Measurements from ENCODE around the gene GCLC.
A peak's percentile ranks its signal among the peaks of the same experiment; 100 is the strongest.

GCLC gene

DNA sequence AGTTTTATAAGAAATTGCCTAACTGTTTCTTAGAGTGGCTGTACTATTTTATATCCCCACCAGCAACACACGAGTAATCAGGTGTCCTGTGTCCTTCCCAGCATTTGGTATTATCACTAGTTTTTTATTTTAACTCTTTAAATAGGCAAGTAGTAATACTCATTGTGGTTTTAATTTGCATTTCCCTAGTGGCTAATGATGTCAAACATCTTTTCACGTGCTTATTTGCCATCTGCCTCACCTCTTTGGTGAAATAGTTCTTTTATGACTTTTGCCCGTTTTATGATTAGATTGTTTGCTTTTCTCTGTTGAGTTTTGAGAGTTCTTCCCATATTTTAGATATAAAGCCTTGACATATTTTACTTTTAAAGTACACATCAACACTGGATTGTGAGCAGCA is 57.8 kb downstream of the GCLC start:
- peak; percentile 41 to 57 for DNase-seq

- DNase-seq: no peak
Observed at GRCh38 chr6:53486679-53487078, 58.2 kb downstream of the GCLC start.

DNA sequence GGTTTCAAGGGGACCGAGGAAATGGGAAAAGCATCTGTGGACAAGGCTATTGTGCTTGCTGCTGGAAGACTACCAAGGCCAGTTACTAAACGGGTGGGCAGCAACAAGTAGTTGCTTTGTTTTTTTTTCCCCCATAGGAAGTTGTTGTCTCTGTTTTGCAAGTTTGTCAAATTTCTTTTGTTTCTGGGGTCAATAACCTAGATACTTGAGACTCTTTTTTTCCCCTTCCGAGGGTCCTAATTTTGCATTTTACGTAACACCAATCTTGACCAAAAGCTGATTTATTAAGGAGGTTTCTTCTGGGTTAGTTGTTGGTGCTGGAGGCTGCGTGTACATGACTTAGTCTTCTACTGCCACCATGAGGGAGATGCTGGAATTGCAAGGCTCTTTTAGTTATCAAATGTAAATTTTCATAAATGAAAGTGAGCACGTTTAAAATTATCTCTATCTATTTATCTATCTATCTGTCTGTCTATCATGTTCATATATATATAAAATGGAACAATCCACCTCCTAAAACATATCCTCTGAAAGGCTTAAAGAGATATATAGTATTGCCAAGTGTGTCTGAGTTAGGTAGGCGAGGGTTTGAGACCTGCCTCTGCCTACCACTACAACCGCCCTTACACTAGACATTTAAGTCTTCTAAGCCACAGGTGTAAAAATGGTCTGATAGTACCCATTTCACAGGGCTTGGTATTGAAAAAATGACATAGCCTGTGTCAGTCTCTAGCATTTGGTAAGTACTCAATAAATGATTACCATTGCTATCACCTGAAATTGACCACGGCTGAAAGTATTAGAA is 60.2 kb downstream of the GCLC start:
- peak; percentile 41 to 88 for DNase-seq

DNA sequence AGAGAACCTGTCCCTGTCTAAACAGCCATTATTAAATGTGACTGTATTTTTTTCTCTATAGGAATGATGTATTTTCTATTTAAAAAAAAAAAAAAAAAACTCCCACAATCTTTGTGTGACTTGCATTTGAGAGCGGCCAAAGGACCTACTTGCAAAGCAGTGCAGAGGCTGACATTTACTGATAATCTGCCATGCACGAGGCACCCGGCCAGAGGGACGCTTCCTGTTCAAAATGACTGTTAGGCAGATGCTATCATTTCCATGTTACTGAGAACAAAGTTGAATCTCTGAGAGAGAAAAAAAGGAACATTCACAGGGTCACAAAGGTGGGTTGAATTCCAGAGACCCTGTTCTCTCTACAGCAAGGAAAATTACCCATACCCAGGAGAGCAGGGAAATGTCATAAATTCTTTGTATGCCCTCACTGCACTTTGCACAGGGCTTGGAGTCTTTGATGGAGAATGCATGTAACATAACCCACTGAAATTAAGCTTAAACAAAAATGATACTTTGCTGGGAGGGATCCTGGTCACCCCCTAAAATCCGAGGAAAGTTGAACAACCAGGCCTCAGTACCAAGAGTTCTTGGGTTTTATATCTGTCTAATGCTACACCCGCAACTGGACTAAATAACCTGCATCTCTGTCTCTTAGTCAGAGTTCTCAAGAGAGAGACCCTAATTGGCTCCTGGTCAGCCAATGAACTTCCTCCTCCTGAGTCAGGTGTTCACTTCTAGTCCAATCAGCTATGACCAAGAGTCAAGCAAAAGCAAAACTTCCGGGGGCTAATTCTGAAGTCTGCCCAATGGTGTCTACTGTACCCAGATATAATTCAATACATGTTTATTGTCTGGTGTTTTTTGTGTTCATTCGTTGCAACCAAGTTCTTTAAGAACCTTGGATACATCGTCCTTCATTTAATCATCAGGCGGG is 61.2 kb downstream of the GCLC start:
- DNase-seq: peak in 1 of 2 experiments; percentile 36

GRCh38 chr6:53481323-53481722 is 63.6 kb downstream of the GCLC start:
- DNase-seq: no peak

- peak; percentile 48 to 52 for DNase-seq
Observed at GRCh38 chr6:53480774-53481173, 64.1 kb downstream of the GCLC start.

DNA sequence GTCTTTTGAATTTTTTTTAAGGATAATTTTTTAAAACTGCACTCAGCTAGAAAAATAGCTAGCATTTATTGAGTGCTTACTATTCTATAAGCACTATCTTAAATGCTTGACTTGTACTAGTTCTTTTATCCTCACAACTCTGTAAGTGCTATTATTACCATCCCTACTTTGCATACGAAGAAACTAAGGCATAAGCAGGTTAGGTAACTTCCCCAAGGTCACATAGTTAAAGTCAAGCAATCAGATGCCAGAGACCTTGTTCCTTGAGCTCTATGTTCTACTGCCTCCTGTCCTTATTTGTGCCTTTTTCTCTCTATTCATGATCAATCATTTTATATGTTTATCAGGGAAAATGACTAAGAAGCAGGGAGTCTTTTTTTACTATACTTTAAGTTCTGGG is 65.0 kb downstream of the GCLC start:
- no peak for DNase-seq

GRCh38 chr6:53476964-53477363 is 67.9 kb downstream of the GCLC start:
- DNase-seq: no peak

DNA sequence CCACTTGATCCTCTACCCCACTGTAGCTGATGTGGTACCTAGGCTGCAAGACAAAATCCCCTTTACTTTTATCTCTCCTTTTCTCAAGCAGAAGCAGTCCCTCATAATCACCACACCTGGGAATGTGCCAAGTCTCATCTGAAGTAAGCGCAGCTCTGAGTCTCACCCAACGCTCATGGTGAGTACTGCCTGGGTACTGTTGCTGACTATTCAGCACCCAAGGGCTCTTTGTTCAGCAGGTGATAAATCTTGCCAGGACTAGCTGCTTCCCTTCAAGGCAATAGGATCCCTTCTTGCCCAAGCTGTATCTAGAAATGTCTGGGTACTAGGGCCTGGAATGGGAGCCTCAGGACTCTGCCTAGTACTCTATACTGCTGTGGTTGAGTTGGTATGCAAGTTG is 70.9 kb downstream of the GCLC start:
- DNase-seq: no peak

DNA sequence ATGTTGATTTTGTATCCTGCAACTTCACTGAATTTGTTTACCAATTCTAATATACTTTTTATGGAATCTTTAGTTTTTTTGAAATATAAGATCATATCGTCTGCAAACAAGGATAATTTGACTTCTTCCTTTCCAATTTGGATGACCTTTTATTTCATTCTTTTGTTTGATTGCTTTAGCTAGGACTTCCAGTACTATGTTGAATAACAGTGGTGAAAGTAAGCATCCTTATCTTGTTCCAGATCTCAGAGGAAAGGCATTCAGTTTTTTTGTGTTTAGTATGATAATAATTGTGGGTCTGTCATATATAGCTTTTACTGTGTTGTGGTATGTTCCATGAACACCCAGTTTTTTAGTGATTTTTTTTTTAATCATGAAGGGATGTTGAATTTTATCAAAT is 75.7 kb downstream of the GCLC start:
- DNase-seq: no peak

GRCh38 chr6:53466257-53466656 is 78.6 kb downstream of the GCLC start:
- DNase-seq: no peak

DNA sequence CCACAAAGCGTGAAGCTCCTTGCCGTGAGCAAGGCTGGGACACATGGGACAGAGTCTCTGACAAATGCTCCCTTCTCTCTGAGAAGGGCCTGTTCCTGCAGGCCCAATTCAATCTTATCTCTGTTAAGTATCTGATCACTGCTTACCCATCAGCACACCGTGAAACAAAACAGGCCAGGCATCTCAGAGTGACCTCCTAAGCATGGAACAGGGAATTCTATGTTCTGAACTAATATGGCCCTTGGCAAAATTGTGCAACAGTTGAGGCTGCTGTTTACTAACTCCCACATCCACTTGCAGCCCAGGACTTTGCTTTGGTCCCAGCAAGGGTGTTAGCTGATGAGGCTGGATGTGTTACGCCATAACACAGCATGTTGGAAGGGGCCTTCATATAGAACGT is 79.2 kb downstream of the GCLC start:
- DNase-seq: no peak

DNA sequence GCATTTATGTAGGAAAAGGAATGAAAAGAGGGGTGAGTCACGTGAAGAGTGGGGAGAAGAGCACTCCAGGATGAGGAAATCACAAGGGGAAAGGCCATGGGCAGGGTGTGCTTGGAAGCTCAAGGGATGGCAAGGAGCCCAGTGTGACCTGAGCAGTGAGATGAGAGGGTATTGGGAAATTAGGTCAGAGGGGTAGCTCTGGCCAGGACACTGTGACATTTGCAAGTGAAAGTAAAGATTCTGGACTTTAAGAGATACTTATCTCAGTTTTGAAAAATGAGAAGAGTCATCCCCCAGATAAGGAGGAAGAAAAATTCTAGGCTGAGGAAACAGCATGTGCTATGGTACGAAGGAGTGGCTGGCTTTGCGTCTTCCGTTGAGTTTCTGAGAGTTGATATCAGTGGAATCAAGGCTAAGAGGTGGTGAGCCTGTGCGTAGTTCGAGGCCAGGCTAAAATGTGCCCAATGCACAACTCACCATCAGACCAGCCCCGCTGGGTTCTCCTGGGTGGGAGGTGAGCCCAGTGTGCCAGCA is 79.9 kb downstream of the GCLC start:
- no peak for DNase-seq

GRCh38 chr6:53464483-53464882 is 80.4 kb downstream of the GCLC start:
- DNase-seq: no peak

- peak; percentile 75 to 78 for DNase-seq
Observed at GRCh38 chr6:53461696-53462095, 83.2 kb downstream of the GCLC start.

DNA sequence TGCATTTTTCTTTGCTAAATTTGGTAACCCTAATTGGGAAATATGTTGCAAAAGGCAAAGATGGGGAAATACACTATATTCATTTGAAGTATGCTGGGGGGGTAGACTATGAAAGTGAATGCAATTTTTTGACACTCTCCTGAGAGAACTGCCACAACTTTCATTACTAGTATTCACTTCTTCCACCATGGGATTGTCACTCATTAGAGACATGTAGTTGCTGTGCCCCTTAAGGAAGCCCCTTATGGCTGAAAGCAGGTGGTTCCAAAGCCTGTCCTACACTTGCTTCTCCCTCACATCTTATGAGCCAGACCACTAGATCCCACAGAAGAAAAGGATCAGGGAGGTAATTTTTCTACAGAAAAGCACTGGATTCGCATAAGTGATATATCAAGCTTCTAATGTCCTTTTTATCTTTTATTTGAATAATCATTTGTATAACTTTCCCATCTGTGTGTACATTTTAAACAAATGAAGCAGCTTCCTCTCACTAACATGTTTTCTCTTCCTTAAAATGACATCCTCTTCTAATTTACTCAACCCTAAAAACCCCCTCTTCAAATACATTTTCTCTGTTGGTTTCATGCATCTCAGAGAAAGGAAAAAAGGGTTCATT is 83.8 kb downstream of the GCLC start:
- peak; percentile 75 to 77 for DNase-seq

GRCh38 chr6:53458105-53458866 is 86.6 kb downstream of the GCLC start:
- no peak for DNase-seq

DNA sequence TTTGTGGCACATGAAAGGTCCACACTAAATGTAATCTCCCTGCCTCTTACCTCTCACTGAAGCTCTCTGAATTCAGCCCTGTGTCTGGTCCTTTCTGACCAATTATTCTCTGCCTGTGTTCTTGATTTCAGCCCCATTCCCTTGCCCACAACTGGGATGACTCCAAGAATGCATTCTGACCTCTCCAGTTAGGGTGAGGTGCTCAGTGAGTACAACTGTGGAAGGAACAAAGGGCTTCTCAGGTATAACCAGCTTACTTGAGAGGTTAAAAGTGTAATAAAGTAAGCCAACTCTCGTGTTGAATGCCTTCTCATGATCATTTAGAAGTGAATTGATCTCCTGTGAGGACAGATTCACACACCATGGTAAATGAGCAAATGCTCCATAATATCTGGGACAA is 88.1 kb downstream of the GCLC start:
- no peak for DNase-seq

GRCh38 chr6:53455678-53456077 is 89.2 kb downstream of the GCLC start:
- no peak for DNase-seq

DNA sequence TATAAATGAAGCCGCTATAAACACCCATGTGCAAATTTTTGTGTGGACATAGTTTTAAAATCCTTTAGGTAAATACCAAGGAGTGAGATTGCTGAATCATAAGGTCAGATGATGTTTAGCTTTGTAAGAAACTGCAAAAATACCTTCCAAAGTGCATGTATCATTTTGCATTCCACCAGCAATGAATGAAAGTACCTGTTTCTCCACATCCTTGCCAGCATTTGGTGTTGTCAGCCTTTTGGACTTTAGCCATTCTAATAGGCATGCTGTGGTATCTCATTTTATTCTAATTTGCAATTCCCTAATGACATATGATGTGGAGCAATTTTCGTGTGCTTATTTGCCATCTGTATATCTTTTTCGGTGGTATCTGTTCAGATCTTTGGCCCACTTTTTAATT is 93.7 kb downstream of the GCLC start:
- no peak for DNase-seq

- no peak for DNase-seq
Observed at GRCh38 chr6:53447865-53448264, 97.0 kb downstream of the GCLC start.

Measured in NCI-H526 (cell line).